GM12878 (cell line): ENCODE results near the gene TSHR. TPM values are rescaled to one million over a fixed set of nuclear protein-coding genes. Genes with fewer than 3 reads are reported as not detected.

ENCODE experiments used
- BCL11A ChIP-seq: IDR thresholded peaks from 2 replicates; pipeline ENCODE4 v1.6.1; 2011; ENCODE audit warnings: low read depth, low read length
- CHD1 ChIP-seq: IDR thresholded peaks from 2 replicates; pipeline ENCODE4 v1.6.1; 2012; ENCODE audit warnings: low read depth, low read length, improper control_type of control experiment
- CREM ChIP-seq: IDR thresholded peaks from 2 replicates; pipeline ENCODE4 v1.6.1; 2014; ENCODE audit warnings: antibody characterized with exemption, low read depth
- CUX1 ChIP-seq: IDR thresholded peaks from 2 replicates; pipeline ENCODE4 v1.6.1; 2012; ENCODE audit warnings: improper control_type of control experiment, low read depth, low read length; ENCODE audit not compliant: insufficient replicate concordance
- IKZF1 ChIP-seq: fragments of 450-650 bp; conservative IDR thresholded peaks from 2 replicates; pipeline ENCODE4 v1.6.1; 2017; ENCODE audit warnings: antibody characterized with exemption, mild to moderate bottlenecking
- IKZF2 ChIP-seq, 2 experiments: fragments of 450-650 bp; IDR thresholded peaks; 2 replicates each; pipeline ENCODE4 v1.6.1; 2017; ENCODE audit warnings: mild to moderate bottlenecking in 2 of 2, moderate library complexity in 2 of 2
- IRF5 ChIP-seq: fragments of 450-650 bp; IDR thresholded peaks from 2 replicates; pipeline ENCODE4 v1.6.1; 2017; ENCODE audit warnings: borderline replicate concordance
- KAT2A ChIP-seq: conservative IDR thresholded peaks from 2 replicates; pipeline ENCODE4 v1.6.1; 2011; ENCODE audit warnings: low read depth, low read length; ENCODE audit not compliant: control insufficient read depth
- KDM1A ChIP-seq: fragments of 200-600 bp; sonication (generic); IDR thresholded peaks from 2 replicates; pipeline ENCODE4 v1.6.1; 2016; ENCODE audit warnings: borderline replicate concordance
- MYC ChIP-seq: IDR thresholded peaks from 2 replicates; pipeline ENCODE4 v1.6.1; 2011; ENCODE audit warnings: mild to moderate bottlenecking, low read length, moderate library complexity, inconsistent platforms; ENCODE audit not compliant: insufficient read depth, insufficient replicate concordance, insufficient read length, severe bottlenecking
- NRF1 ChIP-seq: conservative IDR thresholded peaks from 2 replicates; pipeline ENCODE4 v1.6.1; 2011; ENCODE audit warnings: mild to moderate bottlenecking, low read depth, low read length, improper control_type of control experiment
- POLR2AphosphoS5 ChIP-seq: IDR thresholded peaks from 2 replicates; pipeline ENCODE4 v1.6.1; 2011; ENCODE audit warnings: mild to moderate bottlenecking, low read length, inconsistent platforms
- SKIL ChIP-seq: fragments of 450-650 bp; IDR thresholded peaks from 2 replicates; pipeline ENCODE4 v1.6.1; 2017; ENCODE audit warnings: mild to moderate bottlenecking, low read depth, inconsistent platforms; ENCODE audit not compliant: poor library complexity, severe bottlenecking
- TAF1 ChIP-seq: IDR thresholded peaks from 2 replicates; pipeline ENCODE4 v1.6.1; 2011; ENCODE audit warnings: mild to moderate bottlenecking, low read depth, low read length, borderline replicate concordance
- TBL1XR1 ChIP-seq: IDR thresholded peaks from 2 replicates; pipeline ENCODE4 v1.6.1; 2012; ENCODE audit warnings: low read depth, low read length, improper control_type of control experiment
- YBX1 ChIP-seq: fragments of 450-650 bp; IDR thresholded peaks from 2 replicates; pipeline ENCODE4 v1.6.1; 2016; ENCODE audit warnings: antibody characterized with exemption
- YY1 ChIP-seq: IDR thresholded peaks from 2 replicates; pipeline ENCODE4 v1.6.1; 2011; ENCODE audit warnings: low read depth, mild to moderate bottlenecking, low read length
- polyA plus RNA-seq, 11 experiments: library from polyadenylated mRNA; depleted of rRNA in 4 of 11; unstranded in 6 of 11; stranded (reverse) in 5 of 11; fragments of >200 nt; fragmentation: Nextera tagmentation in 4 of 11; fragmentation: Illumina TruSeq in 1 of 11; extraction: Ambion mirVana in 4 of 11; extraction: Trizol in 1 of 11; gene quantifications; 1 replicate in 1 of 11; 2 replicates in 10 of 11; pipeline versions ENCODE4 v1.2.1 to v1.2.3, GENCODE V29; 2011 to 2016; ENCODE audit warnings: inconsistent platforms in 2 of 11, missing spikeins in 2 of 11, low read depth in 1 of 11
- total RNA-seq, 4 experiments: library from RNA; depleted of rRNA in 3 of 4; stranded (reverse); fragments of >200 nt in 3 of 4; fragmentation: Illumina TruSeq in 1 of 4; extraction: Trizol in 1 of 4; gene quantifications; 2 replicates each; pipeline versions ENCODE4 v1.2.1 to v1.2.3, GENCODE V29; 2013 to 2021

Gene TSHR
- total and polyA plus RNA-seq, 10 of the 15 experiments (the other 5 are each of a cell fraction or from before 2014, with no cell fraction given) = 0.06 to 0.31 TPM; not detected in 8

GRCh38 chr14:81170104-81170828, 214.8 kb downstream of the TSHR start (continued):
- TF ChIP-seq SKIL = peak; percentile 48
- no peak for TF ChIP-seq KDM1A
- no peak for TF ChIP-seq CREM
- peak; percentile 63; the same call in 1 of the 2 replicates for TF ChIP-seq TAF1
- TF ChIP-seq YBX1 = no peak
- TF ChIP-seq CHD1 = no peak
- peak; percentile 64 to 71; a peak in 1 of 4 replicates for TF ChIP-seq IKZF2 (IDR thresholded peaks at IDR 0.05)
- no peak for TF ChIP-seq MYC
- no peak for TF ChIP-seq CUX1
- TF ChIP-seq TBL1XR1 = no peak
- 0 out of 2 replicates have a peak, but pooled peaks have one; percentile 66 for TF ChIP-seq YY1
- TF ChIP-seq IKZF1 = peak; percentile 76
- peak; percentile 84 for TF ChIP-seq POLR2AphosphoS5
- TF ChIP-seq IRF5 = no peak
- peak; percentile 85 for TF ChIP-seq NRF1
- 0 out of 2 replicates have a peak, but pooled peaks have one; percentile 1 for TF ChIP-seq BCL11A
- TF ChIP-seq KAT2A = no peak
